T-helper 9 cell (primary cell): Measurements from ENCODE around the gene FNDC3B.

ENCODE experiments used
- DNase-seq: peaks from one replicate; pipeline ENCODE4 v3.0.0-alpha.2; 2020

FNDC3B gene

DNA sequence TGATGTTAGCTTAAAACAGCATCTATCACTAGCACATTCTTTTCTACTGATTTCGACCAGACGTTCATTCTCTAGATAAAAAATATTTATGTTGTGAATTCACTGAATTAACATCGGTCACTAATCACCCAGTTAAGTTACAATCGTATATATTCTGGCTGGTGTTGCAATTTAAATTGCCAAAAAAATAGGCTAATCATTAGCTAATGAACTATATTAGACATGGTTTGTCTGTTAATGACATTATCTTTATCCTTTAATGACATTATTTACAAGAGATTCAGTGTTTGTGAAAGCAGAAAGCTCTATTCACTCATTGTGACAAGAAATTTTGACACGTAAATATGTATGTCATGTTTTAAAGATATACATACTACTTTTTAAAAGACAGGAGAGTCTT lies 402.2 kb downstream of the FNDC3B start:
- no peak for DNase-seq

DNA sequence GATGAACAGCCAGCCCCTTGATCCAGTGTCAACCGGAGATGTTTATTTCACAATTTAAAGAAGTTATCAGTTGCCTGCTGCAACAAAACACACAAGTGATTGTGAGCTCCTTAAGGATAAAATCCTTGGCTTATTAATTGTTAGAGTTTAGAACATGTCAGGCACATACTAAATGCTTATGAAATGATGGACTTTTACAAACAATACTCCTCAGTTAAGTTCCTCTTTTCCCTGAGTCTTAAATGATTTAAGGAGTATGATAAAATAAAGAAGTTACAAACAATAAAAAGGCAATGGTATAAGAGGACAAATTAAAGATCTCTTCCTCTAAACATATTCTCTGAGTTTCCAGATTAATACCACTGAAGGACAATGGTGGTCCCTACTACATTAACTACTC lies 403.2 kb downstream of the FNDC3B start:
- DNase-seq, result no peak

DNA sequence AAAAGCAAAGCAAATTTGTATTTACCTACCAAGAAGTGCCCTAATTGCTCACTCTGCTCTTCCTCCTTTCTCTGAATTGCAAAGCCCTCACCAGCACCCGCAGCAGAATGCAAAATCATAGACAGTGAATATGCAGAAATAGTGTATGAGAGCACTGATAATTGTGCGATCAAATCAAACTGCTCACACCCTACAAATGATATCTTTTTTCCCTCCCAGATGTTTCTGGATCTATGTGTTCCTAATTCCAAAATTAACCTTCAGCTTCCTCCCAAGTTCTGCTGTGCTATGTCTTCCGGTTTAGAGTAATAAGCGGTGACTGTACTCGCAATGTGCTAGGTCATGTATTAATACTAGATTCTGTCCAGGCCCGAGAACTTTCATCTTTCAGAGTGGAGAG lies 405.4 kb downstream of the FNDC3B start:
- DNase-seq, result no peak

DNA sequence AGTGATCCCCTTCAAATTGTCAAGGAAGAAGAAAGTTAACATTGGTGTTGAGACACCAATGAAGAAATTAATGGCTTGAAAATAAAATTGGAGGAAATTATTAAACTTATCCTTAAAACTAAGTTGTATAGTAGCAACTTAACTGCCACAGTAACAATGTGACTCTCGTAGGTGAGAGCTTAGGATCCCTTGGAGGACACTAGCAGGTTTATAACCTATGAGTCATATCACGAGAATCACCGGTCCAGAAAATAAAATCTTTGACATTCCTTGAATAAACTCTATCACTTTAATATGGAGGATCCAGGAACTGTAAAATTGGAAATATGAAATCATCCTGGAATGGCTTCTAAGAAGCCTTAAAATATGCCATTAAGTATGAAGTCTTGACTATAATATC lies 406.8 kb downstream of the FNDC3B start:
- no peak for DNase-seq

DNA sequence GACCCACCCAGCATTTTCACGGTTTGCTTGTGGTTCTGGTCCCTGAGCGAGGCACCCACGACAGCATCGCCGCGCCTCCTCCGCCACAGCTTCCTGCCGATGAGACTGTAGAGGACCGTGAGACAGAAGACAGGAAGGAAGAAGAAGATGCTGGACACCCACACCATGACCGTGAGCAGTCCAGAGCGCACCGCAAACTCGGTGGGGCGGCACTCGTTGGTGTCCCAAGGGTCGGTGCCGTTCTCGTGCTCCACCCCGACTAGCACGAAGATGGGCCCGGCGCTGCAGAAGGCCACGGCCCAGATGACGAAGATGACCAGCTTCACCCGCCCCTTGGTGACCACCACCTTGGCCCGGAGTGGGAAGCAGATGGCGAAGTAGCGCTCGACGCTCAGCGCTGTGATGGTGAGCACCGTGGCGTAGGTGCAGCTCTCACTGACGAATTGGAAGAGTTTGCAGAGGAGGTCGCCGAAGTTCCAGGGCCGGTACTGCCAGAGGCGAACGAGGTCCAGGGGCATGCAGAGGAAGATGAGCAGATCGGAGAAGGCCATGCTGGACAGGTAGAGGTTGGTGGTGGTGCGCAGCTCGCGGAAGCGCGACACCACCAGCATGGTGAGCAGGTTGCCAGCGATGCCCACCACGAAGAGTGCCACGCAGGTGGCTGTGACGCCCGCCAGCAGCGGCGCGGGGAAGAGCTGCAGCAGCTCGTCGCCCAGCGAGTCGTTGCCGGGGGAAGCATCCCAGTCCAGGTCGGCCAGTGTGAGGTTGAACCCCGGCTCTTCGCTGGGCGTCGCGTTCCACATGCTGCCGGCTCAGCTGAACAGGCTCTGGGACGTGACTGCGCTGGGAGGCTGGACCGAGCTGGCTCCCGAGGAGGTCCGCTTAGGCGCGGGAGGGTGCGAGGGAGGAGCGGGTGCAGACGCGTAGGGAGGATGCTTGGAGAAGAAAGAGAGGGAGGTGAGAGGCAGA lies 408.5 kb downstream of the FNDC3B start, which contains the start of gene GHSR:
TSS of gene GHSR (minus strand) at position 846 of the 969 bp plus-strand sequence. CDS start at position 803, 43 bp downstream.
- DNase-seq, result peak; percentile 0

DNA sequence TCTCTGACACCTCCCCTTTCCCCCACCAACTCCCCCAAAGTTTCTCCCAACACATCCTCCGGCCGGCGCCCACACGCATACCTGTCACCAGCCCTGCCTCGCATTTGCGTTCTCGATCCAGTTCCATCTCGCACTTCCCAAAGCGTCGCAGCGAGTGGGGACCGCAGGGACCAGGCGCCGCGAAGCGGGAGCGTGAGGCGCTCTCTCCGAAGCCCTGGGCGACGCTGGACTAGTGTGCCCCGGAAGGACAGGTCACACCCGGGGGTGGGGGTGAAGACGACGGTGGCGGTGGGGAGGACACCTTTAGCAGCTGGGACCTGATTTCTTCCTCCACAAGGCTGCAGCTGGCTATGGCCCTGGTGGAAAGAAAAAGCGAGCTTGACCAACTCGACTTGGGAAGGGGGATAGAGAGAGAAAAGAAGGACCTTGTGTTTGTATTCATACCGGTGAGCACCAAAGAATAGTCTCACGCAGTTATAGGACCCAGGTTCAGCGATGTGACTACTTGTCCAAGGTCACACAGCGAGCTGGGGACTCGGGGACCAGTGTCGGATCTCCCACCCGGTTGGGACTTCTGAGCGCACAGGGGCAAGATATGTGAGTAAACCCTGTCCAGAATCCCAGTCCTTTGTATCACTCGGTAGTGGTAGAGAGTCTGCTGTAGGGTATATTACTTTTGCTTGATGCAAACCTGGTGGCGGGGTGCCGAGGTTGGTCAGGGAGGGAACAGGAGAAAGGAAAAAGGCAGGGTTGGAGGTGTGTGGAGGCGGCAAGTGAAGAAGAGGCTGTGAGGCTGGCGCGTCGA lies 409.5 kb downstream of the FNDC3B start:
- no peak for DNase-seq

DNA sequence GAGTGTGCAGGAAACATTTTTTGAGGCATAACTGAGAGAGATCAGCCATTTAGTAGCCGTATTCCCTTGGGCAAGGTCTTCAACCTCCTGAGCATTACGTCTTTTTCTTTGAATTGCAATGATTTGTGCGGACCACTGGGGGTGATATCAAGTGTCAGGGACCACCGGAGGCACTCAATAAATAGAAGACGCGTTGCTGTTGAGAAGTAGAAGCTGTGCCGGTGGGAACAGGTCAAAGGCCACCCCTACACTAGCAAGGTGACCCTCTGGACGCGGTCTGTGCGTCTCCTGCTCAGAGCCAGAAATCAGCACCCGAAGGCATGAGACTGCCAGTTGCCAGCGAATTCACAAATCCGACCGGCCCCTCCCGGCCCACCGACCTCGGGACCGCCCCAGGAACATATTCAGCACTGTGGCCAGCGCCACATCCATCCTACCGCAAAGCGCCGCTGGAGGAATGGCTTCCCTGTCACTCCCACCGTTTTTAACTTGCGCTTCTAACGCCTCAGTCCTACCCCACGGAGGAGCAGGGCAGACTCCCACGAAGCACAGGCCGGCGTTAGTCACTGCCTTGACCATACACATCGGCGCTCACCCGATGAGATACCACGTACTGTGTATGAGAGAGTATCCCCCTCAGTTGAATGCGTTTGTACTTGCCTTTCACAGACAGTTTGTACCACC lies 410.2 kb downstream of the FNDC3B start:
- DNase-seq, result no peak
